Natural killer cell (primary cell): ENCODE data around the gene DBNDD1. TPM values are rescaled to one million over a fixed set of nuclear protein-coding genes. Genes with fewer than 3 reads are reported as not detected.

Source experiments
- ATAC-seq, 3 donors: fragments of 150-1000 bp in 2 of 3; fragments of 200-7000 bp in 1 of 3; cut with Tn5 transposase; 1 replicate in 1 of 3; 2 replicates in 2 of 3; pipeline ENCODE4 v1.10.0; 2021; ENCODE audit warnings: mild to moderate bottlenecking in 2 of 3, moderate library complexity in 2 of 3
- DNase-seq, 2 donors: peaks; one replicate each; pipeline versions ENCODE4 v3.0.0 to v3.0.0-alpha.2; 2013 to 2021; ENCODE audit warnings: mixed read lengths in 1 of 2
- H3K27ac ChIP-seq: one replicate; pipeline ENCODE4 v1.5.1; 2013; ENCODE audit warnings: mild to moderate bottlenecking, low read length
- H3K27me3 ChIP-seq: one replicate; pipeline ENCODE4 v1.6.1; 2013; ENCODE audit warnings: low read length; ENCODE audit not compliant: control insufficient read depth, insufficient read depth
- H3K36me3 ChIP-seq: one replicate; pipeline ENCODE4 v1.6.1; 2013; ENCODE audit warnings: low read length; ENCODE audit not compliant: control insufficient read depth, insufficient read depth
- H3K4me1 ChIP-seq: one replicate; pipeline ENCODE4 v1.6.1; 2013; ENCODE audit warnings: low read length; ENCODE audit not compliant: control insufficient read depth, insufficient read depth
- H3K4me3 ChIP-seq: one replicate; pipeline ENCODE4 v1.5.1; 2013; ENCODE audit warnings: low read length
- H3K9me3 ChIP-seq: one replicate; pipeline ENCODE4 v1.6.1; 2013; ENCODE audit warnings: low read length; ENCODE audit not compliant: control insufficient read depth, insufficient read depth
- H3K27ac Mint-ChIP-seq, 2 donors: one replicate each; pipeline ENCODE4 v1.8.0; 2022; ENCODE audit warnings: mild to moderate bottlenecking in 2 of 2, mixed read lengths in 2 of 2, moderate library complexity in 1 of 2
- H3K27me3 Mint-ChIP-seq, 2 donors: one replicate each; pipeline ENCODE4 v1.8.0; 2022; ENCODE audit warnings: low read depth in 2 of 2, mixed read lengths in 2 of 2
- H3K36me3 Mint-ChIP-seq: one replicate; pipeline ENCODE4 v1.8.0; 2022; ENCODE audit warnings: mixed read lengths
- H3K4me1 Mint-ChIP-seq, 2 donors: one replicate each; pipeline ENCODE4 v1.8.0; 2022; ENCODE audit warnings: mixed read lengths in 2 of 2
- H3K4me3 Mint-ChIP-seq: one replicate; pipeline ENCODE4 v1.8.0; 2022; ENCODE audit warnings: mild to moderate bottlenecking, moderate library complexity, mixed read lengths
- H3K9me3 Mint-ChIP-seq, 2 donors: one replicate each; pipeline ENCODE4 v1.8.0; 2022; ENCODE audit warnings: mixed read lengths in 2 of 2
- WGBS: methylation state at CpG from one replicate; pipeline ENCODE4 v1.1.7; 2013; ENCODE audit warnings: missing lambda C conversion rate; ENCODE audit not compliant: insufficient coverage; 5-methylcytosine and 5-hydroxymethylcytosine counted together
- intact Hi-C: fragments of 100-400 bp; cut with micrococcal nuclease; formaldehyde crosslinking; loops from one replicate; pipeline ENCODE4 v1.14.2; 2022
- total RNA-seq, 4 donors: library from RNA; stranded (reverse); fragments of 120-200 nt in 1 of 4; gene quantifications; one replicate each; pipeline versions ENCODE4 v1.2.3 to v1.2.4, GENCODE V29; 2013 to 2022
- TF ChIP-seq, protein P1 (sequence below): fragments of 200-600 bp; IDR thresholded peaks from one replicate; pipeline ENCODE4 v1.8.0; 2022; ENCODE audit warnings: antibody characterized with exemption

Gene DBNDD1
- total RNA-seq, 3 donors from 2014 or later (not counting 1 experiment from before 2014, with no cell fraction given), result 0.20 TPM; not detected in 2

DNA sequence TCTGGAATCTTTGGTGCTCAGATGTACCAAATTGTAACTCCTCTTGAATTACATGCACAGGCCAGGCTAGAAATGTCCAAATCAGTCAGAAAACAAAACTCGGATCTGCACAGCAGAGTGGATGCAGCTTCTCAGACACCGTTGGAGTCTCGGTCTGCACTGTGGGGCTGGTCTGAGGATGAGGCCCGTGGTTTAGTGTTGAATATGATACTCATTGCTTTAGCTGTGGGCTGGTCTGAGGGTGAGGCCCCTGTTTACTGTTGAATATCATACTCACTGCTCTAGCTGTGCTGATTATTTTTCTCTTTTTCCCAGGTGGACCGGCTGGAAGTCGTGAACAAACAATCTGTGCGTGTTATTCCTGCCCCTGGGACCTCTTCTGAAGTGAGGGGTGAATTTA lies 35.0 kb downstream of the DBNDD1 start:
- H3K36me3 ChIP-seq, result peaks cover 54% of the 10 kb centered on the region
- WGBS, result 98% methylated on average over 4 of the region's 7 CpGs
- no peaks in the 10 kb centered on the region for H3K9me3 ChIP-seq
- DNase-seq, result no peak
- Mint-ChIP-seq H3K27me3 (no peaks in the 10 kb centered on the region), H3K9me3 (no peaks in the 10 kb centered on the region), H3K27ac (no peak overlapping the region), H3K4me1 (no peaks in the 10 kb centered on the region), H3K36me3 (peaks cover 16% of the 10 kb centered on the region), H3K4me3 (no peak overlapping the region)
- no peak overlapping the region for H3K27ac ChIP-seq
- intact Hi-C loops, result no loop called here
- TF ChIP-seq, protein P1, sequence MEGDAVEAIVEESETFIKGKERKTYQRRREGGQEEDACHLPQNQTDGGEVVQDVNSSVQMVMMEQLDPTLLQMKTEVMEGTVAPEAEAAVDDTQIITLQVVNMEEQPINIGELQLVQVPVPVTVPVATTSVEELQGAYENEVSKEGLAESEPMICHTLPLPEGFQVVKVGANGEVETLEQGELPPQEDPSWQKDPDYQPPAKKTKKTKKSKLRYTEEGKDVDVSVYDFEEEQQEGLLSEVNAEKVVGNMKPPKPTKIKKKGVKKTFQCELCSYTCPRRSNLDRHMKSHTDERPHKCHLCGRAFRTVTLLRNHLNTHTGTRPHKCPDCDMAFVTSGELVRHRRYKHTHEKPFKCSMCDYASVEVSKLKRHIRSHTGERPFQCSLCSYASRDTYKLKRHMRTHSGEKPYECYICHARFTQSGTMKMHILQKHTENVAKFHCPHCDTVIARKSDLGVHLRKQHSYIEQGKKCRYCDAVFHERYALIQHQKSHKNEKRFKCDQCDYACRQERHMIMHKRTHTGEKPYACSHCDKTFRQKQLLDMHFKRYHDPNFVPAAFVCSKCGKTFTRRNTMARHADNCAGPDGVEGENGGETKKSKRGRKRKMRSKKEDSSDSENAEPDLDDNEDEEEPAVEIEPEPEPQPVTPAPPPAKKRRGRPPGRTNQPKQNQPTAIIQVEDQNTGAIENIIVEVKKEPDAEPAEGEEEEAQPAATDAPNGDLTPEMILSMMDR, result no peak
- ATAC-seq, result no peak
- H3K27me3 ChIP-seq, result no peaks in the 10 kb centered on the region
- H3K4me1 ChIP-seq, result no peaks in the 10 kb centered on the region
- H3K4me3 ChIP-seq, result no peak overlapping the region

DNA sequence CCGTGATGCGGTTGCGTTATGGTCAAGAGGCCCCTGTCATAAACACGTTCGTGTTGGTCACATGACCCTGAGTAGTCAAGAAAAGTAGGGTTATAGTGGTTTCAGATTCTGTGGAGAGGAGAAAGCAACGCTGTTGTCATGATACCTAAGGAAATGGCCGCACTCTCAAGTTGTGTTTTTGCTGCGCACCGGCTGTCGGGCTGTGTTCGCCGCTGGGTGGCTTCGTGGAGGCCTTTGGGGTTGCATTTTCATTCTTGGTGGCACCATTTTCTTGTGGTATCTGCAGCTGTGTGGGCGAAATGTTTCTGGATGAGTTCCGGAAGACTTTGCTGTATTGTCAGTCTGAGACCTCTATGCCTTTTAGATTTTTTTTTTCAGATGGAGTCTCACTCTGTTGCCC lies 35.7 kb downstream of the DBNDD1 start:
- H3K27ac ChIP-seq, result no peak overlapping the region
- H3K27me3 ChIP-seq, result no peaks in the 10 kb centered on the region
- TF ChIP-seq, protein P1, result no peak
- H3K27ac Mint-ChIP-seq, result no peak overlapping the region
- peaks cover 0 to 4% of the 10 kb centered on the region in 2 donors for H3K4me1 Mint-ChIP-seq
- no peak for DNase-seq
- intact Hi-C loops, result no loop called here
- ATAC-seq, result no peak
- no peaks in the 10 kb centered on the region for H3K9me3 ChIP-seq
- H3K4me3 ChIP-seq, result no peak overlapping the region
- WGBS, result 88% methylated on average over 15 of the region's 15 CpGs
- H3K36me3 Mint-ChIP-seq, result peaks cover 16% of the 10 kb centered on the region
- H3K27me3 Mint-ChIP-seq, result no peaks in the 10 kb centered on the region
- no peaks in the 10 kb centered on the region for H3K9me3 Mint-ChIP-seq
- H3K4me3 Mint-ChIP-seq, result no peak overlapping the region
- H3K36me3 ChIP-seq, result peaks cover 56% of the 10 kb centered on the region
- no peaks in the 10 kb centered on the region for H3K4me1 ChIP-seq

DNA sequence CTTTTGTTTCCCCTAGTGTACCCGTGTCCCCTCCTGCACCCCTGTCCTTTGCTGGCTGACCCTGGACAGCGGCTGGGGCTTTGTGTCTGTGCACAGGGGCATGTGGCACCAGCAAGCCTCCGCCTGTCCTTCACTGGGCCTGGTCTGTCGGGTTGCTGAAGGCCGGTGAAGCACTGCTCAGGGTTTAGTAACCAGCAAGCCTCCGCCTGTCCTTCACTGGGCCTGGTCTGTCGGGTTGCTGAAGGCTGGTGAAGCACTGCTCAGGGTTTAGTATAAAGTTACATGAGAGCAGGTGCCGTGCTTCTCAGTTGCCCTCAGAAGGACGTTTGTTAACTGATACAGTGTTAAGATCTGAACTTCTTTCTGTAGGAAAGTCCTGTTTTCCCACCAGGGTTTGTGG lies 36.9 kb downstream of the DBNDD1 start:
- H3K36me3 ChIP-seq, result peaks cover 58% of the 10 kb centered on the region
- no peaks in the 10 kb centered on the region for H3K9me3 ChIP-seq
- intact Hi-C loops, result no loop called here
- no peak overlapping the region for H3K4me3 Mint-ChIP-seq
- peaks cover 0 to 4% of the 10 kb centered on the region in 2 donors for H3K4me1 Mint-ChIP-seq
- no peaks in the 10 kb centered on the region for H3K4me1 ChIP-seq
- TF ChIP-seq, protein P1, result no peak
- 94% methylated on average over 9 of the region's 9 CpGs for WGBS
- DNase-seq, result no peak
- ATAC-seq, result no peak
- H3K4me3 ChIP-seq, result no peak overlapping the region
- H3K27me3 ChIP-seq, result no peaks in the 10 kb centered on the region
- no peaks in the 10 kb centered on the region for H3K27me3 Mint-ChIP-seq
- H3K9me3 Mint-ChIP-seq, result no peaks in the 10 kb centered on the region
- H3K36me3 Mint-ChIP-seq, result peaks cover 16% of the 10 kb centered on the region
- H3K27ac ChIP-seq, result no peak overlapping the region
- H3K27ac Mint-ChIP-seq, result no peak overlapping the region

DNA sequence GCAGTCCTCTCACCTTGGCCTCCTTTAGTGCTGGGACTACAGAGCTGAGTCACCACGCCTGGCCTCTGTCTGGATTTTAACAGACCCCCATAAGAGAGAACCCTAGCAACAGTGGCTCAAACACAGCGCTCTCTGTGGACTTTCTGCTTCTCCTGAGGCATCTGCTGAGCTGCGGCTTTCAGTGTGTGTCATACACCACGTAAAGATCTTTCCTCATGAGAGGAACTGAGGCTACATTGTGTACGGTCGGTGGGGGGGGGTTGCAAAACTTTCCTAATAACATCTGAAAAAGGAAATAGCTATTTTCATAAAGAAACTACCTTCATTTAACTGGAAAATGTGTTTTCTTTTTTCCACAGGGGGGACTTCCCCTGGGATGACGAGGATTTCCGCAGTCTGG lies 37.8 kb downstream of the DBNDD1 start:
- peaks cover 55% of the 10 kb centered on the region for H3K36me3 ChIP-seq
- TF ChIP-seq, protein P1, result no peak
- no peaks in the 10 kb centered on the region for H3K4me1 ChIP-seq
- intact Hi-C loops, result no loop called here
- H3K27me3 Mint-ChIP-seq, result no peaks in the 10 kb centered on the region
- DNase-seq (no peak), ATAC-seq (no peak)
- WGBS, result 97% methylated on average over 6 of the region's 8 CpGs
- no peaks in the 10 kb centered on the region for H3K9me3 Mint-ChIP-seq
- H3K27ac Mint-ChIP-seq, result no peak overlapping the region
- H3K9me3 ChIP-seq, result no peaks in the 10 kb centered on the region
- H3K36me3 Mint-ChIP-seq, result peaks cover 10% of the 10 kb centered on the region
- no peak overlapping the region for H3K4me3 ChIP-seq
- no peak overlapping the region for H3K4me3 Mint-ChIP-seq
- H3K27me3 ChIP-seq, result no peaks in the 10 kb centered on the region
- peaks cover 0 to 4% of the 10 kb centered on the region in 2 donors for H3K4me1 Mint-ChIP-seq
- H3K27ac ChIP-seq, result no peak overlapping the region
